ENCODE measurements around the gene NRCAM.

GRCh38 chr7:108360058-108360800 is 96.0 kb downstream of the NRCAM start:
- TF ChIP-seq FOSL1 (IDR thresholded peaks at IDR 0.05; ENCODE audit: insufficient read depth, low read depth, low read length) (no peak), CTCF (IDR thresholded peaks at IDR 0.05; ENCODE audit: control extremely low read depth in 1 of 3, insufficient read depth in 1 of 3, low read depth in 1 of 3, low read length in 3 of 3) (no peak), TAF1 (IDR thresholded peaks at IDR 0.05; ENCODE audit: low read depth, low read length) (no peak), POLR2A (IDR thresholded peaks at IDR 0.05; ENCODE audit: control extremely low read depth in 1 of 2, low read depth in 2 of 2, low read length in 2 of 2) (no peak), SRF (IDR thresholded peaks at IDR 0.05; ENCODE audit: low read depth, low read length) (no peak), SIN3A (conservative IDR thresholded peaks at IDR 0.05 in 1 of 2, IDR thresholded peaks at IDR 0.05 in 1 of 2; ENCODE audit: low read depth in 1 of 2, low read length in 2 of 2) (no peak), POLR2AphosphoS5 (IDR thresholded peaks at IDR 0.05; ENCODE audit: low read depth, low read length) (no peak), ATF2 (IDR thresholded peaks at IDR 0.05; ENCODE audit: low read length) (no peak), KDM5A (IDR thresholded peaks at IDR 0.05; ENCODE audit: low read length) (no peak), CEBPB (IDR thresholded peaks at IDR 0.05; ENCODE audit: low read depth, low read length) (no peak)

Data from H1 (cell line).